ENCODE measurements around the gene FMNL2. TPM values are rescaled to one million over a fixed set of nuclear protein-coding genes. Genes with fewer than 3 reads are reported as not detected.

FMNL2 gene
- total and polyA plus RNA-seq, 4 experiments from 2014 or later: 0.06 to 1.6 (median 0.94) TPM; not detected in 1

DNA sequence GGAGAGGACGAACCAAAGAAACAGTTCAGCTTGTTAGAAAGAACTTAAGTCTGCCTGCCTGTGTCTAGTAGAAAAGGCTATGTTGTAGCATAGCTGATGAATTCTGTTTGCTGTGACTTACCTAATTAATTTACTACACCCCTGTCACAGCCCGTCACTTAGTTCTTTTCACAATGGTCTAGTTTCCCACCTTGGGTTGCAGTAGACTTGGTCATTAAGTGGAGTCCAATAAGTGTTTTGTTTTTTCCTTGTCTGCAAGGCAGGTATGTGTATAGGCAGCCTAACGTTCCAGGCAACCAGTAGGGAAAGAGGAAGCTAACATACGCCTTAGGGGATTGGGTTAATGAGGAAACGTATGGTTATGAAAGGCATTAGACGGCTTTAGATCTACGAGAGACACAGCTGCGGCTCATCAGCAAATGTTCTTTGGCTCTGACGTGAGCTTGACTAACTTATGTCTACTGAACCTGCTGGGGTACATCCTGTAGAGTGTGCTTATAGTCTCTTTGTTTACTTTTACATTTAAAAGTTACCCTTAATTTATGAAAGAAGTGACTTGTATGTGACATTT is 202.2 kb downstream of the FMNL2 start:
- Histone ChIP-seq H3K4me1 (ENCODE audit: insufficient read depth, low read length) (no peaks in the 10 kb centered on the region), H3K27me3 (ENCODE audit: insufficient read depth, low read length) (no peaks in the 10 kb centered on the region), H3K9me3 (ENCODE audit: control insufficient read depth in 1 of 2, low read length in 2 of 2) (no peaks in the 10 kb centered on the region), H3K27ac (ENCODE audit: low read depth, low read length) (no peak overlapping the region), H3K36me3 (ENCODE audit: insufficient read depth, low read length) (no peaks in the 10 kb centered on the region), H3K4me3 (ENCODE audit: low read length in 2 of 2) (no peak overlapping the region)
- H3K36me3 Mint-ChIP-seq: no peaks in the 10 kb centered on the region
- H3K9me3 Mint-ChIP-seq: no peaks in the 10 kb centered on the region
- no peak overlapping the region for H3K27ac Mint-ChIP-seq
- H3K27me3 Mint-ChIP-seq: peaks cover 12 to 13% of the 10 kb centered on the region in 2 donors
- ChIA-PET POLR2A (ENCODE audit: partially characterized antibody) (no interaction called here), CTCF (ENCODE audit: partially characterized antibody) (interaction anchor here (1.5 kb wide), 1 partner anchor 99 kb away, joined by 5 read pairs; no protein-coding TSS in a partner anchor)
- no peak overlapping the region for H3K4me3 Mint-ChIP-seq
- intact Hi-C loops (cut with micrococcal nuclease): no loop called here
- no peak for DNase-seq
- no peaks in the 10 kb centered on the region for H3K4me1 Mint-ChIP-seq

DNA sequence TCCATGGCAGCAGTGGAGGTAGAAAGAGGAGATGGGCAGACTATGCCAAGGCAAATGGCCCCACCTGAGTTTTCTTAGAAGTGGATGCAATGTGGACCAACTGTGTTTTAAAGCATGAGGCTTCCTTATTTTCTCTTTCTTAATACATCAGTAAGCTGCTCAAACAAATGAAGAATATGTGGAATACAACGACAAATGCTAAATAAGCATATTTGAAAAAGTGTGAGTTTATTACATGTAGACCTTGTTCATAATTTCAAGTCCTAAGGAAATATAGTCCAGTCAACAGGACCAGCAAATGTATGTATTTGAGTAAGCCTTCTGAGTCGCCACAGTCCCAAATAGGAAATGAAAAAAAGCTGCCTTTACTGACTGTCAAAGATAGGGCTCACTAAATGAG is 204.4 kb downstream of the FMNL2 start:
- H3K4me1 ChIP-seq (ENCODE audit: insufficient read depth, low read length): no peaks in the 10 kb centered on the region
- DNase-seq: no peak
- H3K36me3 ChIP-seq (ENCODE audit: insufficient read depth, low read length): no peaks in the 10 kb centered on the region
- peaks cover 12 to 13% of the 10 kb centered on the region in 2 donors for H3K27me3 Mint-ChIP-seq
- no peak overlapping the region for H3K27ac Mint-ChIP-seq
- H3K36me3 Mint-ChIP-seq: no peaks in the 10 kb centered on the region
- H3K4me3 Mint-ChIP-seq: no peak overlapping the region
- intact Hi-C loops (cut with micrococcal nuclease): no loop called here
- CTCF ChIA-PET (ENCODE audit: partially characterized antibody): no interaction called here
- H3K4me1 Mint-ChIP-seq: no peaks in the 10 kb centered on the region
- no peaks in the 10 kb centered on the region for H3K9me3 Mint-ChIP-seq
- H3K27ac ChIP-seq (ENCODE audit: low read depth, low read length): no peak overlapping the region
- no peaks in the 10 kb centered on the region for H3K9me3 ChIP-seq (ENCODE audit: control insufficient read depth in 1 of 2, low read length in 2 of 2)
- no peak overlapping the region for H3K4me3 ChIP-seq (ENCODE audit: low read length in 2 of 2)
- POLR2A ChIA-PET (ENCODE audit: partially characterized antibody): no interaction called here
- no peaks in the 10 kb centered on the region for H3K27me3 ChIP-seq (ENCODE audit: insufficient read depth, low read length)

DNA sequence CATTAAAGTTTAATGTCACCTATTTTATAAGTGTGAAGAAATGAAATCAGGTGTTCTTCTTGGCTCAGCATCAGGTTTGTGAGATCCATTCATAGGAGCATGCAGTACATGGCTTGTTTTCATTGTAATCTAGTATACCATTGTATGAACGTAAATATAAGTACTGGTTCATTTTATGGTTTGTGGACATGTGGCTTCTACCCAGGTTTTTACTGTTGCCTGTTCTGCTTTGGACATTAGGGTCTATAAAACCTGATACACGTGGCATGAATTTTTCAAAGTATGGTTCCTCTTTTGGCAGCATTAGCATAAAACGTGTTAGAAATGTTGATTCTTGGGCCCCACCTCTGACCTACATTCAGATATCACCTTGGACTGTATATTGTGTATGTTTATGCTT is 206.7 kb downstream of the FMNL2 start:
- Histone ChIP-seq H3K36me3 (ENCODE audit: insufficient read depth, low read length) (no peaks in the 10 kb centered on the region), H3K27me3 (ENCODE audit: insufficient read depth, low read length) (no peaks in the 10 kb centered on the region), H3K27ac (ENCODE audit: low read depth, low read length) (no peak overlapping the region), H3K4me1 (ENCODE audit: insufficient read depth, low read length) (no peaks in the 10 kb centered on the region), H3K4me3 (ENCODE audit: low read length in 2 of 2) (no peak overlapping the region), H3K9me3 (ENCODE audit: control insufficient read depth in 1 of 2, low read length in 2 of 2) (no peaks in the 10 kb centered on the region)
- intact Hi-C loops (cut with micrococcal nuclease): no loop called here
- peaks cover 6 to 10% of the 10 kb centered on the region in 2 donors for H3K27me3 Mint-ChIP-seq
- no peak overlapping the region for H3K4me3 Mint-ChIP-seq
- POLR2A ChIA-PET (ENCODE audit: partially characterized antibody): no interaction called here
- H3K36me3 Mint-ChIP-seq: no peaks in the 10 kb centered on the region
- no peaks in the 10 kb centered on the region for H3K9me3 Mint-ChIP-seq
- CTCF ChIA-PET (ENCODE audit: partially characterized antibody): no interaction called here
- no peak for DNase-seq
- H3K27ac Mint-ChIP-seq: no peak overlapping the region
- no peaks in the 10 kb centered on the region for H3K4me1 Mint-ChIP-seq

GRCh38 chr2:152542337-152542994 is 207.5 kb downstream of the FMNL2 start:
- no peak overlapping the region for H3K4me3 Mint-ChIP-seq
- ChIA-PET POLR2A (ENCODE audit: partially characterized antibody) (no interaction called here), CTCF (ENCODE audit: partially characterized antibody) (no interaction called here)
- H3K27me3 ChIP-seq (ENCODE audit: insufficient read depth, low read length): no peaks in the 10 kb centered on the region
- intact Hi-C loops (cut with micrococcal nuclease): no loop called here
- H3K4me1 ChIP-seq (ENCODE audit: insufficient read depth, low read length): no peaks in the 10 kb centered on the region
- H3K4me3 ChIP-seq (ENCODE audit: low read length in 2 of 2): no peak overlapping the region
- H3K9me3 Mint-ChIP-seq: no peaks in the 10 kb centered on the region
- no peak for DNase-seq
- no peaks in the 10 kb centered on the region for H3K36me3 ChIP-seq (ENCODE audit: insufficient read depth, low read length)
- no peak overlapping the region for H3K27ac ChIP-seq (ENCODE audit: low read depth, low read length)
- H3K27ac Mint-ChIP-seq: no peak overlapping the region
- no peaks in the 10 kb centered on the region for H3K9me3 ChIP-seq (ENCODE audit: control insufficient read depth in 1 of 2, low read length in 2 of 2)
- H3K4me1 Mint-ChIP-seq: no peaks in the 10 kb centered on the region
- no peaks in the 10 kb centered on the region for H3K36me3 Mint-ChIP-seq
- peaks cover 0 to 6% of the 10 kb centered on the region in 2 donors for H3K27me3 Mint-ChIP-seq

DNA sequence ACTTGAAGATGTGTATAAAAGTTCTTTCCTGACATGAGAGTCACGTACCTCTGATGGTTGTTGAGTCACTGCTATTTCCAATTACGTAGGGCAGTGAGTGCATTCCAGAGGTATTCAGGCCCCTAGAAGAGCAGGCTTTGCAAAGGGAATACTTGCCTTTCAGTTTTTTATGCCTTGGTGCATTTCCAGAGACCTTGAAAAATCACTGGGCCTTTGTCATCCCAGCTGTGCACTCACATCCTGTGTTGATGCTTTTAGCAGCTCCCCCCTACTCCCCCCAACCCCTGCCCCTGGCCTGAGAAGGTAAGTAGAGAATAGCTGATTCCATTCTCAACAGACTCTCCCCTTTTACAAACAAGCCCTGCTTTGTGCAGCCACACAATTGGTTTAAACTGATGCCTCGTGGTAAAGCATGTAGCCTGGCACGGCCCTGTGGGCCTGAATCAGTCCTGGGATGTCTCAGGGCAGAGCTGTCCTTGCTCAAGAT is 208.1 kb downstream of the FMNL2 start:
- ChIA-PET POLR2A (ENCODE audit: partially characterized antibody) (no interaction called here), CTCF (ENCODE audit: partially characterized antibody) (no interaction called here)
- no peaks in the 10 kb centered on the region for H3K9me3 ChIP-seq (ENCODE audit: control insufficient read depth in 1 of 2, low read length in 2 of 2)
- no peak overlapping the region for H3K27ac Mint-ChIP-seq
- H3K4me1 ChIP-seq (ENCODE audit: insufficient read depth, low read length): no peaks in the 10 kb centered on the region
- H3K27me3 Mint-ChIP-seq: peaks cover 0 to 2% of the 10 kb centered on the region in 2 donors
- H3K36me3 ChIP-seq (ENCODE audit: insufficient read depth, low read length): no peaks in the 10 kb centered on the region
- no peak overlapping the region for H3K27ac ChIP-seq (ENCODE audit: low read depth, low read length)
- H3K36me3 Mint-ChIP-seq: no peaks in the 10 kb centered on the region
- intact Hi-C loops (cut with micrococcal nuclease): no loop called here
- DNase-seq: no peak
- H3K4me3 ChIP-seq (ENCODE audit: low read length in 2 of 2): no peak overlapping the region
- H3K9me3 Mint-ChIP-seq: no peaks in the 10 kb centered on the region
- no peak overlapping the region for H3K4me3 Mint-ChIP-seq
- no peaks in the 10 kb centered on the region for H3K27me3 ChIP-seq (ENCODE audit: insufficient read depth, low read length)
- no peaks in the 10 kb centered on the region for H3K4me1 Mint-ChIP-seq

DNA sequence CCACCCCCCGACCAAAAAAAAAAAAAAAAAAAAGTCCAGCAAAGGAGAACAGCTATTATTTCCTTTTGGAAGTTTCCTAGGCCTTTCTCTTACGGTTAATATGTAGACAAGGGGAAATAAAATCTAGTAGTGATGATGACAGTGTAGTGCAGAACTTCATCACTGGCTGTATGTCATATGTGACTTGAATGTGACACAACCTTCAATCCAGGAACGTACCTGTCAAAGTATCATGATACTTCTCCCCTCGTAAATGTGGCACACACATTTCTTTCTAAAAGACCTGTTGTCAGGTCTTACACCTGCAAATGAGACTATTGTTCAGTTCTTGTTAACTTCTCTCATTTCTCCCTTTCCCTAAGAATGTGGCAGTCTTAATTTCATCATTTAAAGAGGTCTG is 208.7 kb downstream of the FMNL2 start:
- Mint-ChIP-seq H3K27me3 (peaks cover 0 to 6% of the 10 kb centered on the region in 2 donors), H3K9me3 (no peaks in the 10 kb centered on the region), H3K4me3 (no peak overlapping the region), H3K36me3 (no peaks in the 10 kb centered on the region), H3K27ac (no peak overlapping the region), H3K4me1 (no peaks in the 10 kb centered on the region)
- H3K9me3 ChIP-seq (ENCODE audit: control insufficient read depth in 1 of 2, low read length in 2 of 2): no peaks in the 10 kb centered on the region
- H3K36me3 ChIP-seq (ENCODE audit: insufficient read depth, low read length): no peaks in the 10 kb centered on the region
- DNase-seq: no peak
- H3K27ac ChIP-seq (ENCODE audit: low read depth, low read length): no peak overlapping the region
- no peaks in the 10 kb centered on the region for H3K27me3 ChIP-seq (ENCODE audit: insufficient read depth, low read length)
- H3K4me1 ChIP-seq (ENCODE audit: insufficient read depth, low read length): no peaks in the 10 kb centered on the region
- no peak overlapping the region for H3K4me3 ChIP-seq (ENCODE audit: low read length in 2 of 2)
- ChIA-PET POLR2A (ENCODE audit: partially characterized antibody) (no interaction called here), CTCF (ENCODE audit: partially characterized antibody) (no interaction called here)
- intact Hi-C loops (cut with micrococcal nuclease): no loop called here

GRCh38 chr2:152544638-152545037 is 209.7 kb downstream of the FMNL2 start:
- Histone ChIP-seq H3K27ac (ENCODE audit: low read depth, low read length) (no peak overlapping the region), H3K9me3 (ENCODE audit: control insufficient read depth in 1 of 2, low read length in 2 of 2) (no peaks in the 10 kb centered on the region), H3K4me1 (ENCODE audit: insufficient read depth, low read length) (no peaks in the 10 kb centered on the region), H3K4me3 (ENCODE audit: low read length in 2 of 2) (no peak overlapping the region), H3K36me3 (ENCODE audit: insufficient read depth, low read length) (no peaks in the 10 kb centered on the region), H3K27me3 (ENCODE audit: insufficient read depth, low read length) (no peaks in the 10 kb centered on the region)
- ChIA-PET POLR2A (ENCODE audit: partially characterized antibody) (no interaction called here), CTCF (ENCODE audit: partially characterized antibody) (no interaction called here)
- Mint-ChIP-seq H3K27ac (no peak overlapping the region), H3K4me3 (no peak overlapping the region), H3K9me3 (no peaks in the 10 kb centered on the region), H3K4me1 (no peaks in the 10 kb centered on the region), H3K27me3 (peaks cover 4 to 6% of the 10 kb centered on the region in 2 donors), H3K36me3 (no peaks in the 10 kb centered on the region)
- intact Hi-C loops (cut with micrococcal nuclease): no loop called here
- no peak for DNase-seq

All from CD4-positive, alpha-beta memory T cell (primary cell).